SK-N-SH treated with all-trans-retinoic acid at 6 μM for 48 hours (cell line): Measurements from ENCODE around the gene TMED7.
"Not testable (repeated sequence)": the region's sequence is repeated elsewhere in the genome, so short reads cannot be mapped to it uniquely, and the experiment has no call there.

ENCODE experiments used
- ATAC-seq: fragments of 200-7000 bp; cut with Tn5 transposase; 3 replicates; pipeline ENCODE4 v1.9.1; 2020; ENCODE audit warnings: mild to moderate bottlenecking, moderate library complexity
- ARNTL ChIP-seq: fragments of 450-650 bp; formaldehyde crosslinking; IDR thresholded peaks from 2 replicates; pipeline ENCODE4 v1.5.0; 2020; ENCODE audit warnings: low read depth, mild to moderate bottlenecking, moderate library complexity, borderline replicate concordance
- CSDC2 ChIP-seq: fragments of 250-450 bp; sonication (Bioruptor Pico); IDR thresholded peaks from 2 replicates; pipeline ENCODE4 v1.5.0; 2020; ENCODE audit warnings: mild to moderate bottlenecking, moderate library complexity
- ESRRG ChIP-seq: fragments of 250-450 bp; sonication (Bioruptor Pico); IDR thresholded peaks from 2 replicates; pipeline ENCODE4 v1.6.1; 2021; ENCODE audit warnings: mild to moderate bottlenecking
- GLIS3 ChIP-seq: fragments of 250-450 bp; sonication (Bioruptor Pico); IDR thresholded peaks from 2 replicates; pipeline ENCODE4 v1.5.0; 2020; ENCODE audit warnings: mild to moderate bottlenecking, moderate library complexity
- ISL1 ChIP-seq: fragments of 250-450 bp; sonication (Bioruptor Pico); IDR thresholded peaks from 2 replicates; pipeline ENCODE4 v2.1.2; 2022; ENCODE audit warnings: mild to moderate bottlenecking, moderate library complexity
- OSR1 ChIP-seq: fragments of 250-450 bp; sonication (Bioruptor Pico); IDR thresholded peaks from 2 replicates; pipeline ENCODE4 v1.8.0; 2022; ENCODE audit warnings: moderate library complexity, mild to moderate bottlenecking, inconsistent platforms
- PPARA ChIP-seq: fragments of 250-450 bp; sonication (Bioruptor Pico); IDR thresholded peaks from 2 replicates; pipeline ENCODE4 v1.5.0; 2020; ENCODE audit warnings: mild to moderate bottlenecking, borderline replicate concordance
- RARB ChIP-seq: fragments of 250-450 bp; sonication (Bioruptor Pico); IDR thresholded peaks from 2 replicates; pipeline ENCODE4 v1.8.0; 2021; ENCODE audit warnings: mild to moderate bottlenecking, moderate library complexity
- SNAI2 ChIP-seq: fragments of 250-450 bp; sonication (Bioruptor Pico); IDR thresholded peaks from 2 replicates; pipeline ENCODE4 v1.5.0; 2020; ENCODE audit warnings: mild to moderate bottlenecking, moderate library complexity
- TCF4 ChIP-seq: fragments of 250-450 bp; sonication (Bioruptor Pico); IDR thresholded peaks from 2 replicates; pipeline ENCODE4 v1.8.0; 2021; ENCODE audit warnings: mild to moderate bottlenecking, moderate library complexity, borderline replicate concordance
- ZFP3 ChIP-seq: fragments of 250-450 bp; sonication (Bioruptor Pico); IDR thresholded peaks from 2 replicates; pipeline ENCODE4 v1.5.0; 2020; ENCODE audit warnings: mild to moderate bottlenecking, moderate library complexity
- ZFP30 ChIP-seq: fragments of 450-650 bp; formaldehyde crosslinking; IDR thresholded peaks from 2 replicates; pipeline ENCODE4 v1.5.0; 2022; ENCODE audit warnings: mild to moderate bottlenecking, moderate library complexity
- ZNF70 ChIP-seq: fragments of 450-650 bp; formaldehyde crosslinking; IDR thresholded peaks from 2 replicates; pipeline ENCODE4 v1.5.0; 2020; ENCODE audit warnings: mild to moderate bottlenecking, moderate library complexity
- ZNF8 ChIP-seq: fragments of 450-650 bp; formaldehyde crosslinking; IDR thresholded peaks from 2 replicates; pipeline ENCODE4 v1.5.0; 2020; ENCODE audit warnings: mild to moderate bottlenecking, moderate library complexity
- TF ChIP-seq, protein P1 (sequence below): fragments of 250-450 bp; sonication (Bioruptor Pico); IDR thresholded peaks from 2 replicates; pipeline ENCODE4 v1.5.1; 2020; ENCODE audit warnings: low read depth, mild to moderate bottlenecking, moderate library complexity
- TF ChIP-seq, protein P2 (sequence below): fragments of 250-450 bp; sonication (Bioruptor Pico); IDR thresholded peaks from 2 replicates; pipeline ENCODE4 v1.8.0; 2020; ENCODE audit warnings: mild to moderate bottlenecking, moderate library complexity, borderline replicate concordance
- TF ChIP-seq, protein P3 (sequence below): fragments of 250-450 bp; sonication (Bioruptor Pico); IDR thresholded peaks from 2 replicates; pipeline ENCODE4 v1.8.0; 2021; ENCODE audit warnings: low read depth, mild to moderate bottlenecking, moderate library complexity, borderline replicate concordance
- TF ChIP-seq, protein P4 (sequence below): fragments of 250-450 bp; sonication (Bioruptor Pico); IDR thresholded peaks from 2 replicates; pipeline ENCODE4 v1.5.1; 2021; ENCODE audit warnings: mild to moderate bottlenecking, moderate library complexity
- TF ChIP-seq, protein P5 (sequence below): fragments of 250-450 bp; sonication (Bioruptor Pico); IDR thresholded peaks from 2 replicates; pipeline ENCODE4 v1.5.0; 2020; ENCODE audit warnings: mild to moderate bottlenecking, moderate library complexity

TMED7 gene

DNA sequence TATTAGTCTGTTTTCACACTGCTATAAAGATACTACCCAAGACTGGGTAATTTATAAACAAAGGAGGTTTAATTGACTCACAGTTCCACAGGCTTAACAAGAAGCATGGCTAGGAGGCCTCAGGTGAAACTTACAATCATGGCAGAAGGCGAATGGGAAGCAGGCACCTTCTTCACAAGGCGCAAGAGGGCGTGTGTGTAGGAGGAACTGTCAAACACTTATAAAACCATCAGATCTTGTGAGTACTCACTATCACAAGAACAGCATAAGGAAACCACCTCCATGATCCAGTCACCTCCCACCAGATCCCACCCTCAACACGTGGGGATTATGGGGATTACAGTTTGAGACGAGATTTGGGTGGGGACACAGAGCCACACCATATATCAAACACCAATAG, 19.6 kb upstream of the TMED7 start:
- not testable (repeated sequence) for ATAC-seq

DNA sequence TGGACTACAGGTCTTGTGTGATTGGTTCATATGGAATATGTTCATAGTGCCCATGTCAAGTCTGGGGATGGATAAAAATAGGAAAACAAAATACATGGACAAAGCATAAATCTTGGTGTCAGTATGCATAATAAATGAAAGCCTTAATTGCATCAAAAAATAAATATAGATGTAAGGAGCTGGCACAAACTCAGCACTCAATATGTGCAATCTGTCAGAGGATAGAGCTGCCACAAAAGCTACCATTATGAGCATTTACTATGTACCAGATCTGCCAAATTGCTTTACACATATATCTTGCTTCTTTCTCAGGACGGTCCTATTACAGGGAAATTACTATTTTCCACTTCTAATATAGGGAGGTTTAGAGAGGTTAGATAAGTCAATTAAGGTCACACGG, 18.2 kb upstream of the TMED7 start:
- ATAC-seq: no peak
- TF ChIP-seq ARNTL (CRISPR knock-in tag) (no peak), ESRRG (CRISPR knock-in tag) (no peak), CSDC2 (CRISPR knock-in tag) (no peak), OSR1 (no peak), ZNF8 (CRISPR knock-in tag) (no peak), ZFP3 (CRISPR knock-in tag) (no peak), TCF4 (CRISPR knock-in tag) (no peak), RARB (CRISPR knock-in tag) (no peak)
- TF ChIP-seq, protein P1, sequence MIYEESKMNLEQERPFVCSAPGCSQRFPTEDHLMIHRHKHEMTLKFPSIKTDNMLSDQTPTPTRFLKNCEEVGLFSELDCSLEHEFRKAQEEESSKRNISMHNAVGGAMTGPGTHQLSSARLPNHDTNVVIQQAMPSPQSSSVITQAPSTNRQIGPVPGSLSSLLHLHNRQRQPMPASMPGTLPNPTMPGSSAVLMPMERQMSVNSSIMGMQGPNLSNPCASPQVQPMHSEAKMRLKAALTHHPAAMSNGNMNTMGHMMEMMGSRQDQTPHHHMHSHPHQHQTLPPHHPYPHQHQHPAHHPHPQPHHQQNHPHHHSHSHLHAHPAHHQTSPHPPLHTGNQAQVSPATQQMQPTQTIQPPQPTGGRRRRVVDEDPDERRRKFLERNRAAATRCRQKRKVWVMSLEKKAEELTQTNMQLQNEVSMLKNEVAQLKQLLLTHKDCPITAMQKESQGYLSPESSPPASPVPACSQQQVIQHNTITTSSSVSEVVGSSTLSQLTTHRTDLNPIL: no peak

DNA sequence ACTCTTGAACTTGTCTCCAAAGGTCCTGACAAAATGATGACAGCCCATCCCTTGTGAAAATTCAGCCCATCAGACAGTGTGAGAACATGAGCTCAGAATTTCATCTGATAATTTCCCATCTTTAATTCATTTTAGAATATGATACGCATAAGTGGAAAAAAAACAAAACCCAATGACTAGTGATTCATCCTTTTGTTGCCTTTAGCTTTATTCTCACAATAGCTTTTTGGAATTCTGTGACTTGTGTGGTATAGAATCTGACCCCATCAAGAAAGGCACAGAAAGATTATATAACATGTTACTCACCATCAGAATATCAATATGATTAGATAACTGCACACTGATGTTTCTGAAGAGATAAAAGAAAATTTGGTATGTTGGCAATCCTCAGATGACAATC, 16.1 kb upstream of the TMED7 start:
- no peak for ATAC-seq
- TF ChIP-seq ISL1 (CRISPR knock-in tag): peak; percentile 50
- TF ChIP-seq CSDC2 (CRISPR knock-in tag): no peak
- no peak for TF ChIP-seq ZNF70 (CRISPR knock-in tag)
- TF ChIP-seq, protein P2, sequence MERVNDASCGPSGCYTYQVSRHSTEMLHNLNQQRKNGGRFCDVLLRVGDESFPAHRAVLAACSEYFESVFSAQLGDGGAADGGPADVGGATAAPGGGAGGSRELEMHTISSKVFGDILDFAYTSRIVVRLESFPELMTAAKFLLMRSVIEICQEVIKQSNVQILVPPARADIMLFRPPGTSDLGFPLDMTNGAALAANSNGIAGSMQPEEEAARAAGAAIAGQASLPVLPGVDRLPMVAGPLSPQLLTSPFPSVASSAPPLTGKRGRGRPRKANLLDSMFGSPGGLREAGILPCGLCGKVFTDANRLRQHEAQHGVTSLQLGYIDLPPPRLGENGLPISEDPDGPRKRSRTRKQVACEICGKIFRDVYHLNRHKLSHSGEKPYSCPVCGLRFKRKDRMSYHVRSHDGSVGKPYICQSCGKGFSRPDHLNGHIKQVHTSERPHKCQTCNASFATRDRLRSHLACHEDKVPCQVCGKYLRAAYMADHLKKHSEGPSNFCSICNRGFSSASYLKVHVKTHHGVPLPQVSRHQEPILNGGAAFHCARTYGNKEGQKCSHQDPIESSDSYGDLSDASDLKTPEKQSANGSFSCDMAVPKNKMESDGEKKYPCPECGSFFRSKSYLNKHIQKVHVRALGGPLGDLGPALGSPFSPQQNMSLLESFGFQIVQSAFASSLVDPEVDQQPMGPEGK (CRISPR knock-in tag): no peak

DNA sequence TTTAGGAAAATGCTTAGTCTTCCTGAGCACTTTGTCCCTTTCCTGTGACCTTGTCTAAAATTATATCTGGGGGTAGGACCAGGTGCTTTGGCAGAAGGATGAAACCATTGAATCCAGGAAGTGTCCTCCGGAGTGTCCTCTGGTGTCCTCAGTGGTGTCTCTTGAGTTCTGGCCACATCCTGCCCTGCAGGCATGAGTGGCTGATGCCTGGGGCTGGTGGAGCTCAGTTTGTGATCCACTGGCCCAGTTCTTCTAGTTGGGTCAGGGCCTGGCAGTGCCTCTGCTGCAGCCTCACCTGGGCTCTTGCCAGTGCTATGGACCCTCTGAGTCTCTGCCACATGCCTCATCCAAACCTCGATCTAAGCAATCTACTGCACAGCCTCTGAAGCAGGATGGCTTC, 14.4 kb upstream of the TMED7 start:
- TF ChIP-seq ARNTL (CRISPR knock-in tag) (no peak), GLIS3 (no peak), ZFP30 (no peak), RARB (CRISPR knock-in tag) (no peak), SNAI2 (CRISPR knock-in tag) (no peak), ESRRG (CRISPR knock-in tag) (no peak), PPARA (no peak), ZFP3 (CRISPR knock-in tag) (no peak)
- TF ChIP-seq, protein P3, sequence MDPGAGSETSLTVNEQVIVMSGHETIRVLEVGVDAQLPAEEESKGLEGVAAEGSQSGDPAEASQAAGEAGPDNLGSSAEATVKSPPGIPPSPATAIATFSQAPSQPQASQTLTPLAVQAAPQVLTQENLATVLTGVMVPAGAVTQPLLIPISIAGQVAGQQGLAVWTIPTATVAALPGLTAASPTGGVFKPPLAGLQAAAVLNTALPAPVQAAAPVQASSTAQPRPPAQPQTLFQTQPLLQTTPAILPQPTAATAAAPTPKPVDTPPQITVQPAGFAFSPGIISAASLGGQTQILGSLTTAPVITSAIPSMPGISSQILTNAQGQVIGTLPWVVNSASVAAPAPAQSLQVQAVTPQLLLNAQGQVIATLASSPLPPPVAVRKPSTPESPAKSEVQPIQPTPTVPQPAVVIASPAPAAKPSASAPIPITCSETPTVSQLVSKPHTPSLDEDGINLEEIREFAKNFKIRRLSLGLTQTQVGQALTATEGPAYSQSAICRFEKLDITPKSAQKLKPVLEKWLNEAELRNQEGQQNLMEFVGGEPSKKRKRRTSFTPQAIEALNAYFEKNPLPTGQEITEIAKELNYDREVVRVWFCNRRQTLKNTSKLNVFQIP: no peak
- TF ChIP-seq, protein P2 (CRISPR knock-in tag): no peak
- TF ChIP-seq, protein P4, sequence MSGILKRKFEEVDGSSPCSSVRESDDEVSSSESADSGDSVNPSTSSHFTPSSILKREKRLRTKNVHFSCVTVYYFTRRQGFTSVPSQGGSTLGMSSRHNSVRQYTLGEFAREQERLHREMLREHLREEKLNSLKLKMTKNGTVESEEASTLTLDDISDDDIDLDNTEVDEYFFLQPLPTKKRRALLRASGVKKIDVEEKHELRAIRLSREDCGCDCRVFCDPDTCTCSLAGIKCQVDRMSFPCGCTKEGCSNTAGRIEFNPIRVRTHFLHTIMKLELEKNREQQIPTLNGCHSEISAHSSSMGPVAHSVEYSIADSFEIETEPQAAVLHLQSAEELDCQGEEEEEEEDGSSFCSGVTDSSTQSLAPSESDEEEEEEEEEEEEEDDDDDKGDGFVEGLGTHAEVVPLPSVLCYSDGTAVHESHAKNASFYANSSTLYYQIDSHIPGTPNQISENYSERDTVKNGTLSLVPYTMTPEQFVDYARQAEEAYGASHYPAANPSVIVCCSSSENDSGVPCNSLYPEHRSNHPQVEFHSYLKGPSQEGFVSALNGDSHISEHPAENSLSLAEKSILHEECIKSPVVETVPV: no peak
- TF ChIP-seq, protein P5, sequence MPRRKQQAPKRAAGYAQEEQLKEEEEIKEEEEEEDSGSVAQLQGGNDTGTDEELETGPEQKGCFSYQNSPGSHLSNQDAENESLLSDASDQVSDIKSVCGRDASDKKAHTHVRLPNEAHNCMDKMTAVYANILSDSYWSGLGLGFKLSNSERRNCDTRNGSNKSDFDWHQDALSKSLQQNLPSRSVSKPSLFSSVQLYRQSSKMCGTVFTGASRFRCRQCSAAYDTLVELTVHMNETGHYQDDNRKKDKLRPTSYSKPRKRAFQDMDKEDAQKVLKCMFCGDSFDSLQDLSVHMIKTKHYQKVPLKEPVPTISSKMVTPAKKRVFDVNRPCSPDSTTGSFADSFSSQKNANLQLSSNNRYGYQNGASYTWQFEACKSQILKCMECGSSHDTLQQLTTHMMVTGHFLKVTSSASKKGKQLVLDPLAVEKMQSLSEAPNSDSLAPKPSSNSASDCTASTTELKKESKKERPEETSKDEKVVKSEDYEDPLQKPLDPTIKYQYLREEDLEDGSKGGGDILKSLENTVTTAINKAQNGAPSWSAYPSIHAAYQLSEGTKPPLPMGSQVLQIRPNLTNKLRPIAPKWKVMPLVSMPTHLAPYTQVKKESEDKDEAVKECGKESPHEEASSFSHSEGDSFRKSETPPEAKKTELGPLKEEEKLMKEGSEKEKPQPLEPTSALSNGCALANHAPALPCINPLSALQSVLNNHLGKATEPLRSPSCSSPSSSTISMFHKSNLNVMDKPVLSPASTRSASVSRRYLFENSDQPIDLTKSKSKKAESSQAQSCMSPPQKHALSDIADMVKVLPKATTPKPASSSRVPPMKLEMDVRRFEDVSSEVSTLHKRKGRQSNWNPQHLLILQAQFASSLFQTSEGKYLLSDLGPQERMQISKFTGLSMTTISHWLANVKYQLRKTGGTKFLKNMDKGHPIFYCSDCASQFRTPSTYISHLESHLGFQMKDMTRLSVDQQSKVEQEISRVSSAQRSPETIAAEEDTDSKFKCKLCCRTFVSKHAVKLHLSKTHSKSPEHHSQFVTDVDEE: no peak
- no peak for ATAC-seq
